Stimulated activated CD4-positive, alpha-beta T cell treated with anti-CD3 and anti-CD28 coated beads, Interleukin-12 subunit alpha, Interleukin-12 subunit beta, amount 100 ng/mL, for 24 hours (primary cell): ENCODE measurements around the gene NR2C2.
A peak's percentile ranks its signal among the peaks of the same experiment; 100 is the strongest.

Experiments used
- DNase-seq, 2 experiments: peaks; one replicate each; pipeline ENCODE4 v3.0.0-alpha.2; 2020; ENCODE audit warnings: low read depth in 2 of 2

Gene NR2C2

DNA sequence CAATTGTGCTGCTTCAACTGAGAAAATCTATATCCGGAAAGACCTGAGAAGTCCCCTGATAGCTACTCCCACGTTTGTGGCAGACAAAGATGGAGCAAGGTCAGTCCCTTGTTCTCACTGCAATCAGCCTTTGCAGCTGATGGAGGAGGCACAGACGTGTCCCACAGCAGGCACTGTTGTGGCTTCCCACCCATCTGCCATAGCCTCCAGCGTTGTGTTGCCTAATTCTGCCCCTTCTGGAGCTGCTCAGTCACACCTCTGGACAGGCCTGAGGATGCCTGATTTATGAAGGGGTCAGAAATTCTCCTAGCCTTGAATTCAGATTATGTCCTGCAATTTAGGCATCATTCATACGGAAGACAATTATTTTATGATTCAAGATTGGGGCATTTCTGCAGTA, 75.9 kb downstream of the NR2C2 start:
- DNase-seq, result no peak

DNA sequence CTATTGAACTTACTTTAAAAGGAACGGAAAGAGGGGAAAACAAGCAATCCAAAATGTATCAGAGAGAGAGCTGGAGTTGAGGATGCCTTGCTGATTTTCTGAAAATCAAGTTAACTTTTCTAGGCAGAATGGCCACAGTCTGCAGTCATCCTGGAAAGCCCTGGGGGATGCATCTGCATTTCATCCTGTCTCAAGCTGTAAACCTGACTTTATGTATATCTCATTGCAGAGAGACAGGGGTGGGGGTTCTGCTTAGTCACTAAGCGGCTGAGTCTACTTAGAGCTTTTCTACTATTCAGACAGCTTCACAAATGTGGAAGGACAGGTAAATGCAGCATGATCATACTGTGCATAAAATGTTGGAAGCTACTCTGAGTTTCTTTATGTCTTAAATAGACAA, 76.3 kb downstream of the NR2C2 start:
- DNase-seq, result no peak

DNA sequence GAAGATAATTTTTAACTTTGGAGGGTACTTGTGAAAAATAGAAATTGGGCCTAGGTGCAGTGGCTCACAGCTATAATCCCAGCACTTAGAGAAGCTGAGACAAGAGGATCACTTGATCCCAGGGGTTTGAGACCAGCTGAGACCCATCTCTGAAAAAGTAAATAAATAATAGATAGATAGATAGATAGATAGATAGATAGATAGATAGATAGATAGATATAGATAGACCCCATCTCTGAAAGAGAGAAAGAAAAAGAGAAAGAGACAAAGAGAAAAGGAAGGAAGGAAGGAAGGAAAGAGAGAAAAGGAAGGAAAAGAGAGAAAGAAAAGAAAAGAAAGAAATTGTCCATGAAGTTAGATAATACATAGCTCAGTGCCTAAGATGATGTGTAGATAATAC, 82.2 kb downstream of the NR2C2 start:
- DNase-seq, result no peak

- no peak for DNase-seq
Measured at GRCh38 chr3:15032650-15033049, 85.3 kb downstream of the NR2C2 start.

DNA sequence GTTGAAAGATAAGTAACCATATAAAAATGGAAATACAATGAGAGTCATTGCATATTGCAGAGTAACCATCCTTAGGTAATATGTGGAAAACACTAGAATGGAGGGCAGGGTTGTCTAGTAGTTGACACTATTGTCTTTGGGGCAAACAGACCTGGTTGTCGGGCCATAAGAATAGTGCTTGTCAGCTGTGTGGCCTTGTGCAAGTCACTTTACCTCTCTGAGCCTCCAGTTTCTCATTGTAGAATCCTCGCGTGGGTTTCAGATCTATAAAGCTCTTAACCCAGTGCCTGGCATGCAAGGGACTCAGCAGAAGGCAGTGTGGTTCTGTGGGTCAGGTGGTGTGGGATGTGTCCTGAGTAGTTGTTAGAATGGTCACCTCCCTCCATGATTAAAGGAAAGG, 85.7 kb downstream of the NR2C2 start:
- no peak for DNase-seq

DNA sequence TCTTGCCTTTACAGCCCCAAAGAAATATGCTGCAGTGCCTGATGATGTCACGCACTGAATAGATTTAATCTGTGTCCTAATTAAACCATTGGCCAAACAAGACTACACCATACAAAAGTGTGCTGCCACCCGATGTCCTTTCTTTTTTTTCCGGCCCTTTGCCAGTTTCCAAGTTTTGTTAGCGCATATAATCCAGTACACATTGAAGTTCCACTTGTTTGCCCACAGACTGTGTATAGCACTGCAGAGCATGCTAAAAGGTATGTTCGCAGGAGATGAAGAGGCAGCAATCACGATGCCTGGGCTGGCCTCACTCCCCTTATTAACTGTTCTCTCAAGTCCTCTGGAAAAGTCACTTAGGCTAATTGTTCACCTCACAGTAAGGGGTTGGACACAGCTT, 90.9 kb downstream of the NR2C2 start:
- no peak for DNase-seq

- no peak for DNase-seq
Measured at GRCh38 chr3:15040844-15041243, 93.5 kb downstream of the NR2C2 start.

GRCh38 chr3:15041950-15042349, 94.6 kb downstream of the NR2C2 start:
- DNase-seq, result no peak

- DNase-seq, result no peak
Measured at GRCh38 chr3:15042936-15043335, 95.6 kb downstream of the NR2C2 start.

- DNase-seq, result no peak
Measured at GRCh38 chr3:15043408-15044171, 96.2 kb downstream of the NR2C2 start.

DNA sequence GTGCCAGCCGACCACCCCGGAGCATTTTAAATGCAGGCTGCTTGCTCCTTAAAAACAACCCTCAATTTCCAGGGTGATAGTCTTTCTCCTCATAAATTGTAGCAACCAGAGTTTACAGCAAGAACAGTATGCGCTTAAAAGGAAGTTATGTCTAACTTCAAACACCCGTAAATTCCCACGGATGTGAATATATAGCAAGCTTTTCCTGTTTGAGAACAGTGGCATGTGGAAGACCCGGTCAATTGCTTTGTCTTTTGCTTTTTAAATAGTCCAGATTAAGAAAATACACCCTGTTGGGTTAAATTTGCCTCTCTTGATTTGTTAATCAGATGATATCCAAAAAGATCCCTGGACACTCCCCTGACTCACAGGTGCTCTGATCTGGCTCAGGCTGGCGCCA, 96.9 kb downstream of the NR2C2 start:
- DNase-seq, result no peak

GRCh38 chr3:15045667-15046066, 98.3 kb downstream of the NR2C2 start:
- DNase-seq, result no peak

- DNase-seq, result no peak
Measured at GRCh38 chr3:15049584-15049983, 102.2 kb downstream of the NR2C2 start.

- no peak for DNase-seq
Measured at GRCh38 chr3:15050405-15051092, 103.2 kb downstream of the NR2C2 start.

- peak in 1 of 2 experiments; percentile 26 for DNase-seq
Measured at GRCh38 chr3:15051531-15051930, 104.1 kb downstream of the NR2C2 start.

DNA sequence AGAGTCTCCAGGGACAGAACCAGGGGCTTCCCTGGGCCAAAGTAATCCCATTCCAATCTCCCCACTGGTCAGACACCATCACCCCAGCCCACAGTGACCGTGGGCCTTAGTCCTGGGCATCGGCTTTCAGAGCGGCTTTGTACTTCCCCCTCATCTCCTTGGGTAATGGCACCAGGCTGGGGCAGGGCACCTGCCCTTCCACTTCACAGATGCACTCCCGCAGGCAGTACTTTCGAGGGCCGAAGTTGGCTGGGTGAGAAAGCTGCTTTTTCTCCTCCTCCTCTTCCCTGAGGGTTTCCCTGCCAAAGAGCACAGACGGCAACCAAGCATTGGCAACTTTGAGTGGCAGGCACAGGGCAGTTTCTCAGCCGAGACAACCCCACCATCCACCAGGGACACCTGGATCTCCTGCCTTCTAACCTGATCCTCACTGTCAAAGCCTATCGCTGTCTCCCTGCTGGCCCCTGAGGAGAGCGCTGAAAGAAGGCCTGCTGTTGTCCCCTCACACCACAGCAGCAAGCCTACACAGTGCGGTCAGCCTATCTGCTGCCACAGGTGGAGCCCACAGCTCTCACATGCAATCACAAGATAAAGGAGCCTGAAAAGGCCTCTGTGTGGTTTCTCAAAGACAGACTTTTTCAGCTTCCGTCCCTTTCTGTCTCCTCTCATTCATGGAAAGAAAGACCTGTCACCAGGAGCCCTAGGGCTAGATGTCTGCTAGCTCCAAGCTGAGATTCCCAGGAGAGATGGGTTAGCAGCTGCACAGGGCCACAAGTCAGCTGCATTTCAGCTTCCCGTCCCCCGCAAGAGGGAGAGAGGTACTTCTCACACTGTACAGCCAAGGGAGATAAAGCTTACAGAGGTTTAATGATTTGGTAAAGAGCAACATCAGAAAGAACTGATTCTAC, 105.2 kb downstream of the NR2C2 start:
- DNase-seq, result no peak

DNA sequence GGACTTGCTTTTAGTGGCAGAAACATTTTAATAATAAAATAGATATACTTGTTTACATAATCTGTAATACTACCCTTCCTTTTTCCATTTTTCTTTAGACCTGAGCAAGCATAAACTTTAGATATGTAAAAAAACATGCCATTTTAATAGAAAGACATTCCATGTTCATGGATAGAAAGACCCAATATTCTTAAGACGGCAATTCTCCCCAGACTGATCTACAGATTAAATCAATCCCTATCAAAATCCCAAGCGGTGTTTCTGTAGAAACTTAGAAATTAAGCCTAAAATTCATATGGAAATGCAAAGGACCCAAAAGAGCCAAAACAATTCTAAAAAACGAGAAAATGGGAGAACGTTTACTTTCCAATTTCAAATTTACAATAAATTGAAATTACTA, 106.2 kb downstream of the NR2C2 start:
- no peak for DNase-seq

DNA sequence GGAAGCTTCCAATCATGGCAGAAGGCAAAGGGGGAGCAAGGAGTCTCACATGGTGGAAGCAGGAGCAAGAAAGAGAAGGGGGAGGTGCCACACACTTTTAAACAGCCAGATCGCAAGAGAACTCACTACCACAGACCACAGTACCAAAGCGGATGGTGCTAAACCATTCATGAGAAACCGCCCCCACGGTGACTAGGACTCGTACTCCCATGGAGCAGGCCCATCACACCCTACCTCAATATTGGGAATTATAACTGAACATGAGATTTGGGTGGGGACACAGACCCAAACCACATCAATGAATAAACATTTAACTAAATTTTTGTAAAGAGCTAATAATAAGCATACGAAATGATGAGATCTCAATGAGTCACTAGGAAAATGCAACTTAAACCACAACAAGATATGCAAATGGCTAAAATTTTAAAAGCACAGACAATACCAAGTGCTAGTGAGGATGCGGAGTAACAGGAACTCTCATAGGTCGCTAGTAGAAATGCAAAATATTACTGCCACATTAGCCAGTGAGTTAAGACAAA, 107.7 kb downstream of the NR2C2 start:
- peak; percentile 41 to 59 for DNase-seq

DNA sequence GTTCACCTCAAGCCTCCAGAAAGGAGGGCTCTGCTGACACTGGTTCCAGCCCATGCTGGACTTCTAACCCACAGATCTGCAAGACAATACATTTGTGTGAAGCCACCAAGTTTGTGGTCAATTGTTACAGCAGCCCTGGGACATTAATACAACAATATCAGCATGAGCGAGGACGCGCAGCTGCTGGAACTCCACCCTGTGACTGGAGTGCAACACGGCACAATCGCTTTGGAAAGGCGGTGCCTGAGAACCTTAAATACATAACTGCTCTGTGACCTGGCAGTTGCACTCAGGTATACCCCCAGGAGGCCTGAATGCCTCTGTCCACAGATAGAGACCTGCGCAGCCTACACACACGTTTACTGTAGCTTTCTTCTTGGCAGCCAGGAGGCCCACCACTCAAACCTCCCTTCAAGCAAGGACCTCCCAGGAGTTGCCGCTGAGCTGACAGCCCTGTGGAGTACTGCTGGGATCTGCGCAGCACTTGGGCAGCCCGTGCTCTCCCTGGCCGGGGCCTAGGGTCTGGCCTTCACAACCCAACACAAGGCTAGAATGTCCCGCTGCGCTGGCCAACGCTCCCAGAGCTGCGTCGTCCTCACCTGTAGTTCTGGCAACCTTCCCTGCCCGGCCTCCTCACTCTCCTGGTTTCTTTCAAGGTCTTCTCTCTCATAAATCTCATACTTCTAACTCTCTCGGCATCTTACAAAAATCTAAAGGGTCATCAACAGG, 109.5 kb downstream of the NR2C2 start:
- DNase-seq, result no peak

DNA sequence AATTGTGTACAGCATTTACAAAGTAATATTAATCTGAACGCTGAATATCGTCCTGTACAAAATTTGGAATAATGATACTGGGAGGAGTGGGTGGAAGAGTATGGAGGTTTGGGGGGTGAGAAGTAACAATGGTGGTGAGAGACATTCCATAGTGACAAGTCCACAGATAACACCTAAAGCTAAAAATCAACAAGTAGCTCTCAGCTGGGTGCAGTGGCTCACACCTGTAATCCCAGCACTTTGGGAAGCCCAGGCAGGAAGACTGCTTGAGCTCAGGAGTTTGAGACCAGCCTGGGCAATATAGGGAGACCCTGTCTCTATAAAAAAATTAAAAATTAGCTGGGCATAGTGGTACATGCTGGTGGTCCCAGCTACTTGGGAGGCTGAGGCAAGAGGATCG, 112.6 kb downstream of the NR2C2 start:
- no peak for DNase-seq

DNA sequence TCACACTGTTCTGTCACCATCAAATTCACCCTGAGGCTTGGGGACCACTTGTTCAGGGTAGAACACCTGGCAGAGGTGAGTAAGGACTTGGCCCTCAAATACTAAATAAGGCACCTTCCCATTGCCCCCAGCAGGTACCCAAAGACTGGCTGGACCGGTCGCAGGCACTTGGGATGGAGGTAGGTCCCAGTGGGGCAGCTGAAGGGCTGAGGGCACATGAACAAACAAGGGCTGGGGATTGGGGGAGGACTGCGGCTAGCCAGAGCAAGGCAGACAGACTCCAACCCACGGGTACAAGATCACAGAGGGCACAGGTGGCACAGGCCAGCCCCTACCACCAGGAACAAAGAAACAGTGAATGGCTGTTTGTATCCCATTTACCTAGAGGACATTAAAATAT, 115.9 kb downstream of the NR2C2 start:
- no peak for DNase-seq
